Effector memory CD4-positive, alpha-beta T cell (primary cell): ENCODE data around the gene SLC5A10.

Experiments used
- DNase-seq, 3 donors: peaks; one replicate each; pipeline ENCODE4 v3.0.0-alpha.2; 2020
- H3K27ac ChIP-seq: 2 replicates; pipeline ENCODE4 v1.7.0; 2013; ENCODE audit warnings: mild to moderate bottlenecking, low read length, moderate library complexity; ENCODE audit not compliant: insufficient read depth, poor library complexity, severe bottlenecking
- H3K27me3 ChIP-seq: replicated peaks from 2 replicates; pipeline ENCODE4 v1.7.0; 2013; ENCODE audit warnings: mild to moderate bottlenecking, low read length; ENCODE audit not compliant: insufficient read depth, control insufficient read depth, poor library complexity, severe bottlenecking
- H3K36me3 ChIP-seq: 2 replicates; pipeline ENCODE4 v1.7.0; 2013; ENCODE audit warnings: mild to moderate bottlenecking, low read length, moderate library complexity; ENCODE audit not compliant: control insufficient read depth, insufficient read depth
- H3K4me1 ChIP-seq: 2 replicates; pipeline ENCODE4 v1.7.0; 2013; ENCODE audit warnings: low read length, mild to moderate bottlenecking; ENCODE audit not compliant: control insufficient read depth, insufficient read depth, poor library complexity, severe bottlenecking
- H3K4me3 ChIP-seq: 2 replicates; pipeline ENCODE4 v1.7.0; 2013; ENCODE audit warnings: low read length, low read depth, mild to moderate bottlenecking; ENCODE audit not compliant: insufficient read depth, poor library complexity, severe bottlenecking
- H3K9me3 ChIP-seq: 2 replicates; pipeline ENCODE4 v1.7.0; 2013; ENCODE audit warnings: mild to moderate bottlenecking, low read length, moderate library complexity; ENCODE audit not compliant: control insufficient read depth

SLC5A10 gene

DNA sequence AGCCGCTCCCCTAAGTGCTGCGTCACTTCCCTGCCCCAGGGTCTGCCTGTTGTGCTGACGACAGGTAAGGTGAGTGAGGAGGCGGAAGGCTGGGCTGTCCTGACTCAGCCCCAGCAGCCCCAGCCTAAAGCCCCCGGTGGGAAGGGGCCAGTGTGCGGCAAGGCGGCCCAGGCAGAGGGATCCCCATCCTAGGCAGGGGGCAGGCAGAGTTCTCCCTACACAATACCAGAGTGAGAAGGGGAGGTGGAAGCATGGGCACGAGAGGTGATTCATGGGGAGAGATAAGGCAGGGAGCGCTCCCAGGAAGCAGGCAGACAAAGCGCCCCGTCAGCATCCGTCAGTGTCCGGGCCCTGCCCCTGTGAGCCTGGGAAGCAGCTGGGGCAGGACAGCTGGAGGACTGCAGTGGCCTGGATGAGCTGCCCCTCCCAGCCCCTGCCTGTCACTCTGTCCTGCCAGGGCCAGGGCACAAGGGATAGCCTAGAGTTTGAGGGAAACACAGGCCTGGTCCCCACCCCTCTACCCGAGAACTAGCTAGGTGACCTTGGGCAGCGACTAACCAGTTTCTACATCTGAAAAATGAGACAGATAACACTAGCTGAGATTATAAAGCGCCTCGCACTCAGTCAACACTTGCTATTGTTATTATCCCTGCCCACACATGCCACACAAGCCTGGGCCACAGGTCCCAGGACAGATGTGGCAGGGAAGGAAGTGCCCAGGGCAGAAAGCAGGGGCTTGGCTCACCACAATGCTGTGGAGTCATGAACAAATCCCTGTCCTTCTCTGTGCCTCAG, 48.8 kb downstream of the SLC5A10 start:
- DNase-seq, result no peak
- H3K27ac ChIP-seq, result no peak overlapping the region
- no peak overlapping the region for H3K4me3 ChIP-seq
- peaks cover 3% of the 10 kb centered on the region for H3K36me3 ChIP-seq
- peaks cover 30% of the 10 kb centered on the region for H3K4me1 ChIP-seq
- H3K27me3 ChIP-seq, result no peaks in the 10 kb centered on the region
- H3K9me3 ChIP-seq, result no peaks in the 10 kb centered on the region

DNA sequence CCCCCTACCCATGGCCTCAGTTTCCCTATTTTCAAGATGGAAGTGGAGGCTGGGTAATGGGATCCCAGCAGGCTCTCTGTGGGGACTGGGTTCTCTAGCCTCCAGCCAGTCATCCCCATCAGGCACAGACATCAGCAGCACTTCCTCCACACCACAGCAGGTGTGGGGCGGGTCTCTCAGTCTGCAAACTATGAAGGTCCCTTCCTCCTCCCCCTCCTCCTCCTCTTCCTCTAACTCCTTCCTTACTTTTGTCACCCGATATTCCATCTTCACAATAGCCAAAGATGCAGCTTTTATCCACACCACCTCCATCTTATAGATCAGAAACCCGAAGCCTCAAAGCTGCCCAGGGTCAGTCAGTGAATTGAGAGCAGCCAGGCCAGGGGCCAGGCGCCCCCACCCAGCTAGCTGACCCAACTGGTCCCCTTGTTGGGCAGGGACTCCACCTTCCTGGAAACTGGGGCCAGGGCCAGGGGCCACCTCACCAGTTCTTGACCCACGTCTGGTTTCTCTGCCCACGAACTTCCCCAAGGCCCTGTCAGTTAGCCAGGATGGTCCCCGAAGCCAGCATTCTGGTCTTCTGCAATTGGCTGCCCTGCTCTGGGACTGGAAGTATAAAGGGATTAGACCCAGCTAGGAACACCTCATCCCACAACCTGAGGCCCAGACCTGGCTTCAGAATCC, 50.1 kb downstream of the SLC5A10 start:
- Histone ChIP-seq H3K27ac (no peak overlapping the region), H3K9me3 (no peaks in the 10 kb centered on the region), H3K36me3 (peaks cover 3% of the 10 kb centered on the region), H3K4me3 (no peak overlapping the region), H3K4me1 (peaks cover 30% of the 10 kb centered on the region), H3K27me3 (no peaks in the 10 kb centered on the region)
- no peak for DNase-seq

DNA sequence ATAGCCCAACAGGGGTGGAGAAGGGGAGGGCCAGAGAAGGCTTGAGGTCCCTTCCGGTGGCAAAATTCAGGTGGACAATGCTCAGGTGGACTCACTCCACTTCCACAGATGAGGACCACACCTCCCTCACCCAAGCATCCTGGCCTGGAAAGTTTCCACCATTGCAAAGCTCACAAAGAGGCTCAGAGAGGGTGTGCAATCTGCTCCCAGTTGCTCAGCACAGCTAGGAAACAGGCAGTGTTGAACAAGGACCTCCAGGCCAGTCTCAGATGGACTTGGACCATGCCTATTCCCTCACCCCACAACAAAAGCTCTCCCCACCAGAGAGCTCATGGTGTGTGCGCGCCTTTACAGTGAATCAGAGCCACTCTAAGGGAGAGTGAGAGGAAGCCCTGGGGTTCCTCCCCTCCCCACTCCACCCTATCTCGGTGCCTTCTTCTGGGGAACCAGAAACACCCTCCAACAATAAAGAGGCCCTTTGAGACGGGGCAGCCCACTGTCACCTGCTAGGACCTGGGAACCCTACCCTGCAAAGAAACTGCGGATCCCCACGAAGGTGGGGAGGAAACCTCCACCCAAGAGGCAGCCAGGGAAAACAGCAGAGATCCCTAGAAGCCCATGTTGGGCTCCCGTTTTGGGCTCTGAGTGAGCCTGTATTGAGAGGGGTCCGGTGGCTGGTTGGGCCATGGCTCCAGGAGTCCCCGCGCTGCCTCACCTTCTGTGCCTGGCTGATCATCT, 51.0 kb downstream of the SLC5A10 start:
- H3K36me3 ChIP-seq, result peaks cover 3% of the 10 kb centered on the region
- H3K9me3 ChIP-seq, result no peaks in the 10 kb centered on the region
- H3K4me3 ChIP-seq, result peak overlapping the region; percentile 66
- peaks cover 30% of the 10 kb centered on the region for H3K4me1 ChIP-seq
- H3K27ac ChIP-seq, result no peak overlapping the region
- no peak for DNase-seq
- no peaks in the 10 kb centered on the region for H3K27me3 ChIP-seq

GRCh38 chr17:19003543-19004420, 51.8 kb downstream of the SLC5A10 start:
- no peaks in the 10 kb centered on the region for H3K9me3 ChIP-seq
- DNase-seq, result no peak
- H3K27me3 ChIP-seq, result no peaks in the 10 kb centered on the region
- H3K4me3 ChIP-seq, result peak overlapping the region; percentile 66
- peaks cover 30% of the 10 kb centered on the region for H3K4me1 ChIP-seq
- peaks cover 3% of the 10 kb centered on the region for H3K36me3 ChIP-seq
- H3K27ac ChIP-seq, result peak overlapping the region; percentile 93

GRCh38 chr17:19004421-19005136, 52.6 kb downstream of the SLC5A10 start, which contains the start of gene FAM83G:
Gene FAM83G (minus strand): TSS chr17:19004764. CDS start chr17:19004041, 723 bp downstream.
- DNase-seq, result peak; percentile 83 to 85 (median 85)
- Histone ChIP-seq H3K9me3 (no peaks in the 10 kb centered on the region), H3K27ac (peak within 1 kb of the TSS; percentile 93), H3K27me3 (no peaks in the 10 kb centered on the region), H3K4me1 (peaks cover 30% of the 10 kb centered on the region), H3K4me3 (peak within 1 kb of the TSS; percentile 66), H3K36me3 (no peaks in the 10 kb centered on the region)

- Histone ChIP-seq H3K36me3 (no peaks in the 10 kb centered on the region), H3K27me3 (no peaks in the 10 kb centered on the region), H3K4me3 (no peak overlapping the region), H3K4me1 (peaks cover 30% of the 10 kb centered on the region), H3K27ac (peak overlapping the region; percentile 93), H3K9me3 (no peaks in the 10 kb centered on the region)
- no peak for DNase-seq
Measured at GRCh38 chr17:19005137-19005773, 53.3 kb downstream of the SLC5A10 start.

DNA sequence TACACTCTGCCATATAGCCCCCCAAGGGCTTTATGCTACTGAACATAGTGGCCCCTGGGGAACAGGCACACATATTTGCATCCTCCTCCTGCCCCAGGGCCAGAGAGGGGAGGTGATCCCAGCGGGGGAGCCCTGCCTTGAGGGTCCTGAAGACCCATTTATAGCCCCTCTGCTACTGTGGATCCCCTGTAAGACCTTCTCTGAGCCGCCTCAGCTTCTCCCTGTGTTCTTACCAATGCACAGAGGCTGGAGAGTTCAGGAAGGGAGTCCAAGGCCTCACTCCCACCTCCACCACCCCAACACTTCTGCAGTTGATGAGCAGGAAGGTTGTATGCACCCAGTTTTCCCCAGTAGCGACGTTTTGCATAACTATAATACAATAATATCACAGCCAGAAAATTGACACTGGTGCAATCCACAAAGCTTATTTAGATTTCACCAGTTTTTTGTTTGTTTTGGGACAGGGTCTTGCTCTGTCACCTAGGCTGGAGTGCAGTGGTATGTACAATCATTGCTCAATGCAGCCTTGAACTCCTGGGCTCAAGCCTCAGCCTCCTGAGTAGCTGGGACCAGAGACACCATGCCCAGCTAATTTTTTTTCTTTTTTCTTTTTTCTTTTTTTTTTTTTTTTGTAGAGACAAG, 53.9 kb downstream of the SLC5A10 start:
- Histone ChIP-seq H3K27me3 (no peaks in the 10 kb centered on the region), H3K27ac (peak overlapping the region; percentile 93), H3K9me3 (no peaks in the 10 kb centered on the region), H3K4me1 (peaks cover 30% of the 10 kb centered on the region), H3K36me3 (no peaks in the 10 kb centered on the region), H3K4me3 (no peak overlapping the region)
- DNase-seq, result no peak

- no peak overlapping the region for H3K4me3 ChIP-seq
- no peaks in the 10 kb centered on the region for H3K36me3 ChIP-seq
- no peak overlapping the region for H3K27ac ChIP-seq
- H3K9me3 ChIP-seq, result no peaks in the 10 kb centered on the region
- H3K27me3 ChIP-seq, result no peaks in the 10 kb centered on the region
- peaks cover 29% of the 10 kb centered on the region for H3K4me1 ChIP-seq
- DNase-seq, result no peak
Measured at GRCh38 chr17:19006698-19007097, 54.7 kb downstream of the SLC5A10 start.
